Liver (tissue), 3 donors: ENCODE data around the gene PPFIBP1.

ENCODE experiments used
- EGR1 ChIP-seq, 2 donors: IDR thresholded peaks; 2 replicates each; pipeline ENCODE4 v1.6.1; 2016 to 2018; ENCODE audit warnings: antibody characterized with exemption in 2 of 2, low read depth in 2 of 2
- FOXA1 ChIP-seq: IDR thresholded peaks from 2 replicates; pipeline ENCODE4 v1.6.1; 2016; ENCODE audit warnings: antibody characterized with exemption
- NR2F2 ChIP-seq: IDR thresholded peaks from 2 replicates; pipeline ENCODE4 v1.6.1; 2016; ENCODE audit warnings: antibody characterized with exemption
- RAD21 ChIP-seq, 2 donors: IDR thresholded peaks; 2 replicates each; pipeline ENCODE4 v1.6.1; 2016; ENCODE audit warnings: antibody characterized with exemption in 2 of 2, mild to moderate bottlenecking in 2 of 2
- SP1 ChIP-seq: IDR thresholded peaks from 2 replicates; pipeline ENCODE4 v1.6.1; 2018; ENCODE audit warnings: antibody characterized with exemption, mild to moderate bottlenecking
- TAF1 ChIP-seq: conservative IDR thresholded peaks from 2 replicates; pipeline ENCODE4 v1.6.1; 2016; ENCODE audit warnings: antibody characterized with exemption, mild to moderate bottlenecking
- TF ChIP-seq, protein P1 (sequence below): fragments of 150-350 bp; IDR thresholded peaks from 2 replicates; pipeline ENCODE4 v1.5.1; 2017; ENCODE audit warnings: improper control_type of control experiment, low read depth, low read length; ENCODE audit not compliant: missing input control
- TF ChIP-seq, protein P2 (sequence below): IDR thresholded peaks from 2 replicates; pipeline ENCODE4 v1.6.1; 2016; ENCODE audit warnings: antibody characterized with exemption, mild to moderate bottlenecking
- TF ChIP-seq, protein P3 (sequence below): IDR thresholded peaks from 2 replicates; pipeline ENCODE4 v1.6.1; 2016; ENCODE audit warnings: antibody characterized with exemption
- TF ChIP-seq, protein P4 (sequence below): IDR thresholded peaks from 2 replicates; pipeline ENCODE4 v1.6.1; 2016; ENCODE audit warnings: antibody characterized with exemption
- donor health status: healthy.
- donor health status: healthy.

DNA sequence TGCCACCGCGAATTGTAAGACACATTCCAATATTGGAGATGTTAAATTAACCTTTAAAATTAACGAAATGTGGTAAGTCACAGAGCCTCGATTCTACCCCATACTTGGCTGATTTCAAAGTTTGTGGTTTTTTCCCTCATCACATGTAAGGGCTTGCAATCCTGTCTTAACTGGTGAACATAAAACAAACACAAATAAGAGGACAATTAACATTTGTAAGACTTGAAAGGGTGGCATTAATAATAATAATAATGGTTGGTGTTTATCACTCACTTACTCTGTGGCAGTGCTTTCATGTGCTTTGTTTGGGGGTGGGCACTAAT lies 26.6 kb downstream of the PPFIBP1 start:
- TF ChIP-seq, protein P1, sequence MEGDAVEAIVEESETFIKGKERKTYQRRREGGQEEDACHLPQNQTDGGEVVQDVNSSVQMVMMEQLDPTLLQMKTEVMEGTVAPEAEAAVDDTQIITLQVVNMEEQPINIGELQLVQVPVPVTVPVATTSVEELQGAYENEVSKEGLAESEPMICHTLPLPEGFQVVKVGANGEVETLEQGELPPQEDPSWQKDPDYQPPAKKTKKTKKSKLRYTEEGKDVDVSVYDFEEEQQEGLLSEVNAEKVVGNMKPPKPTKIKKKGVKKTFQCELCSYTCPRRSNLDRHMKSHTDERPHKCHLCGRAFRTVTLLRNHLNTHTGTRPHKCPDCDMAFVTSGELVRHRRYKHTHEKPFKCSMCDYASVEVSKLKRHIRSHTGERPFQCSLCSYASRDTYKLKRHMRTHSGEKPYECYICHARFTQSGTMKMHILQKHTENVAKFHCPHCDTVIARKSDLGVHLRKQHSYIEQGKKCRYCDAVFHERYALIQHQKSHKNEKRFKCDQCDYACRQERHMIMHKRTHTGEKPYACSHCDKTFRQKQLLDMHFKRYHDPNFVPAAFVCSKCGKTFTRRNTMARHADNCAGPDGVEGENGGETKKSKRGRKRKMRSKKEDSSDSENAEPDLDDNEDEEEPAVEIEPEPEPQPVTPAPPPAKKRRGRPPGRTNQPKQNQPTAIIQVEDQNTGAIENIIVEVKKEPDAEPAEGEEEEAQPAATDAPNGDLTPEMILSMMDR, result no peak
- TF ChIP-seq RAD21 (IDR thresholded peaks at IDR 0.05) (no peak), SP1 (no peak), TAF1 (no peak), EGR1 (IDR thresholded peaks at IDR 0.05; ENCODE audit: low read depth in 2 of 2) (no peak), NR2F2 (no peak), FOXA1 (no peak)
- TF ChIP-seq, protein P2, sequence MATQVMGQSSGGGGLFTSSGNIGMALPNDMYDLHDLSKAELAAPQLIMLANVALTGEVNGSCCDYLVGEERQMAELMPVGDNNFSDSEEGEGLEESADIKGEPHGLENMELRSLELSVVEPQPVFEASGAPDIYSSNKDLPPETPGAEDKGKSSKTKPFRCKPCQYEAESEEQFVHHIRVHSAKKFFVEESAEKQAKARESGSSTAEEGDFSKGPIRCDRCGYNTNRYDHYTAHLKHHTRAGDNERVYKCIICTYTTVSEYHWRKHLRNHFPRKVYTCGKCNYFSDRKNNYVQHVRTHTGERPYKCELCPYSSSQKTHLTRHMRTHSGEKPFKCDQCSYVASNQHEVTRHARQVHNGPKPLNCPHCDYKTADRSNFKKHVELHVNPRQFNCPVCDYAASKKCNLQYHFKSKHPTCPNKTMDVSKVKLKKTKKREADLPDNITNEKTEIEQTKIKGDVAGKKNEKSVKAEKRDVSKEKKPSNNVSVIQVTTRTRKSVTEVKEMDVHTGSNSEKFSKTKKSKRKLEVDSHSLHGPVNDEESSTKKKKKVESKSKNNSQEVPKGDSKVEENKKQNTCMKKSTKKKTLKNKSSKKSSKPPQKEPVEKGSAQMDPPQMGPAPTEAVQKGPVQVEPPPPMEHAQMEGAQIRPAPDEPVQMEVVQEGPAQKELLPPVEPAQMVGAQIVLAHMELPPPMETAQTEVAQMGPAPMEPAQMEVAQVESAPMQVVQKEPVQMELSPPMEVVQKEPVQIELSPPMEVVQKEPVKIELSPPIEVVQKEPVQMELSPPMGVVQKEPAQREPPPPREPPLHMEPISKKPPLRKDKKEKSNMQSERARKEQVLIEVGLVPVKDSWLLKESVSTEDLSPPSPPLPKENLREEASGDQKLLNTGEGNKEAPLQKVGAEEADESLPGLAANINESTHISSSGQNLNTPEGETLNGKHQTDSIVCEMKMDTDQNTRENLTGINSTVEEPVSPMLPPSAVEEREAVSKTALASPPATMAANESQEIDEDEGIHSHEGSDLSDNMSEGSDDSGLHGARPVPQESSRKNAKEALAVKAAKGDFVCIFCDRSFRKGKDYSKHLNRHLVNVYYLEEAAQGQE, result no peak
- TF ChIP-seq, protein P3, sequence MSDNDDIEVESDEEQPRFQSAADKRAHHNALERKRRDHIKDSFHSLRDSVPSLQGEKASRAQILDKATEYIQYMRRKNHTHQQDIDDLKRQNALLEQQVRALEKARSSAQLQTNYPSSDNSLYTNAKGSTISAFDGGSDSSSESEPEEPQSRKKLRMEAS, result no peak
- TF ChIP-seq, protein P4, sequence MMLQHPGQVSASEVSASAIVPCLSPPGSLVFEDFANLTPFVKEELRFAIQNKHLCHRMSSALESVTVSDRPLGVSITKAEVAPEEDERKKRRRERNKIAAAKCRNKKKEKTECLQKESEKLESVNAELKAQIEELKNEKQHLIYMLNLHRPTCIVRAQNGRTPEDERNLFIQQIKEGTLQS, result no peak
